ENCODE measurements around the gene PTPRR. TPM values are rescaled to one million over a fixed set of nuclear protein-coding genes. Genes with fewer than 3 reads are reported as not detected.

Gene PTPRR
- total RNA-seq, 1 experiment from 2014 or later = 0.46 TPM

DNA sequence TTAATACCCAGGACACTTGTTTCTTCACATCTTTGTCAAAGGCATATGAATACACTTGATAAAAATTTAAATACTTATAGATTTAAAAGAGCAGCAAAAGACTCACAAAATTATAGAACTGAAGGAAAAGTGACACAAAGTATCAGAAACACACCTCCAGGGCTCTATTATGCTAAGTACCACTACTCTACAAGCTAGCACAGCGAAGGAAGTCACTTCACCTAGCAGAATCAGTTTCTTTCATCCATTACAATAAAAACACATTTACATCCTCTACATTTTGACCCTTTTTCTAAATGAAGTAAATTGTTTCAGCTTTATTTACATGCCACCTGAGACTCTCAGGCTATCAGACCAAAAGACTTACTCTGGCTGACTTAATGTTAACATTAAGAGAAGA lies 256.7 kb downstream of the PTPRR start:
- DNase-seq (ENCODE audit: low spot score) (no peak), ATAC-seq (peak; percentile 66)
- CTCF ChIA-PET = interaction anchor here (1.5 kb wide), 1 partner anchor 73 kb away, joined by 8 read pairs; no protein-coding TSS in a partner anchor
- peaks cover 9% of the 10 kb centered on the region; the same call in 1 of the 2 replicates for H3K9me3 Mint-ChIP-seq
- POLR2A ChIA-PET = interaction anchor here (0.8 kb wide), 1 partner anchor 22 kb away, joined by 4 read pairs; no protein-coding TSS in a partner anchor
- no peak for TF ChIP-seq MXD4 (CRISPR knock-in tag; IDR thresholded peaks at IDR 0.05; ENCODE audit: borderline replicate concordance)
- TF ChIP-seq NR3C1 (CRISPR knock-in tag; conservative IDR thresholded peaks at IDR 0.05; ENCODE audit: low read depth) = no peak
- TF ChIP-seq MAX (CRISPR knock-in tag; IDR thresholded peaks at IDR 0.05) = no peak
- TF ChIP-seq IRF1 (CRISPR knock-in tag; IDR thresholded peaks at IDR 0.05) = no peak
- TF ChIP-seq IRF2 (CRISPR knock-in tag; IDR thresholded peaks at IDR 0.05; ENCODE audit: borderline replicate concordance, low read depth) = no peak
- TF ChIP-seq FOXK1 (CRISPR knock-in tag; IDR thresholded peaks at IDR 0.05) = no peak
- TF ChIP-seq, protein P1, sequence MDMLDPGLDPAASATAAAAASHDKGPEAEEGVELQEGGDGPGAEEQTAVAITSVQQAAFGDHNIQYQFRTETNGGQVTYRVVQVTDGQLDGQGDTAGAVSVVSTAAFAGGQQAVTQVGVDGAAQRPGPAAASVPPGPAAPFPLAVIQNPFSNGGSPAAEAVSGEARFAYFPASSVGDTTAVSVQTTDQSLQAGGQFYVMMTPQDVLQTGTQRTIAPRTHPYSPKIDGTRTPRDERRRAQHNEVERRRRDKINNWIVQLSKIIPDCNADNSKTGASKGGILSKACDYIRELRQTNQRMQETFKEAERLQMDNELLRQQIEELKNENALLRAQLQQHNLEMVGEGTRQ (CRISPR knock-in tag; IDR thresholded peaks at IDR 0.05) = no peak
- TF ChIP-seq, protein P2, sequence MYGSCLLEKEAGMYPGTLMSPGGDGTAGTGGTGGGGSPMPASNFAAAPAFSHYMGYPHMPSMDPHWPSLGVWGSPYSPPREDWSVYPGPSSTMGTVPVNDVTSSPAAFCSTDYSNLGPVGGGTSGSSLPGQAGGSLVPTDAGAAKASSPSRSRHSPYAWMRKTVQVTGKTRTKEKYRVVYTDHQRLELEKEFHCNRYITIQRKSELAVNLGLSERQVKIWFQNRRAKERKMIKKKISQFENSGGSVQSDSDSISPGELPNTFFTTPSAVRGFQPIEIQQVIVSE (CRISPR knock-in tag; IDR thresholded peaks at IDR 0.05; ENCODE audit: borderline replicate concordance) = no peak
- no peak for TF ChIP-seq CBFB (CRISPR knock-in tag; IDR thresholded peaks at IDR 0.05; ENCODE audit: low read depth)
- no peak for TF ChIP-seq ATF3 (CRISPR knock-in tag; conservative IDR thresholded peaks at IDR 0.05)
- no peak for TF ChIP-seq NFE2L1 (CRISPR knock-in tag; IDR thresholded peaks at IDR 0.05)
- TF ChIP-seq TP53 (CRISPR knock-in tag; IDR thresholded peaks at IDR 0.05) = no peak
- TF ChIP-seq ZBTB43 (CRISPR knock-in tag; IDR thresholded peaks at IDR 0.05) = no peak
- TF ChIP-seq ZNF423 (CRISPR knock-in tag; IDR thresholded peaks at IDR 0.05) = no peak
- TF ChIP-seq NFATC4 (CRISPR knock-in tag; IDR thresholded peaks at IDR 0.05) = no peak
- H3K27ac Mint-ChIP-seq = peak overlapping the region; percentile 95
- H3K4me3 Mint-ChIP-seq = peak overlapping the region; percentile 60
- 0 out of 2 replicates have a peak, but pooled peaks cover 3% of the 10 kb centered on the region for H3K36me3 Mint-ChIP-seq
- H3K27me3 Mint-ChIP-seq (ENCODE audit: low read depth) = no peaks in the 10 kb centered on the region
- H3K4me1 Mint-ChIP-seq = peaks cover 40% of the 10 kb centered on the region

DNA sequence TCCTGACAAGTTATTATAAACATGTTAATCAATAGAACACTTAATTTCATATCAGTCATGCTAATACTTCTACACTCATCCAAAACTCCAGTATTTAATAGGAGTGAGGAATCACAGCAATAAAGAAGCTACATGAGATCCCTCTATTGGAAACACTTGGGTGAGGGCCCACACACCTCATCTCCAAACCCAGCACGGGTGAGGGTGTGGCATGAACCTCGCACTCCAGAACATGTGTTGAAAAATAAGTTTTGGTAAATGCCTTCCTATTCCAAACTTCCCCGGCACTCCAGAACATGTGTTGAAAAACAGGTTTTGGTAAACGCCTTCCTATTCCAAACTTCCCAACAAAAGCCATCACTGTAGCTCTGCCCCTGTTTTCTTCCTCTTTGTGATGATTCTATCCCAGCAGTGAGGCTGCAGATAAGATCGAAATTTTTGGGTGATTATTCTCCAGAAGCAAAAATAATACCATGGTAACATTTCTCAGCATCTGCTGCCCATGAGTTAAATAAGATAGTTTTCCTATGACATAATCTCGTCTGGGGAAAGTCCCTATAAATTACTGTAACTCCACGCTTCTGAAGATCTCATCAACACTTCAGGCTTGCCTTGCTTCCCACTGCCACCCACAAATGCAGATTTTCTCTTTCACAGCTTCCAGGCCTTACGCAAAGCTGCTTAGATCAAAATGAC lies 258.9 kb downstream of the PTPRR start:
- Mint-ChIP-seq H3K36me3 (no peaks in the 10 kb centered on the region), H3K9me3 (no peaks in the 10 kb centered on the region), H3K4me1 (peaks cover 44% of the 10 kb centered on the region), H3K27me3 (ENCODE audit: low read depth) (no peaks in the 10 kb centered on the region), H3K27ac (peak overlapping the region; percentile 38), H3K4me3 (no peak overlapping the region)
- TF ChIP-seq, protein P3, sequence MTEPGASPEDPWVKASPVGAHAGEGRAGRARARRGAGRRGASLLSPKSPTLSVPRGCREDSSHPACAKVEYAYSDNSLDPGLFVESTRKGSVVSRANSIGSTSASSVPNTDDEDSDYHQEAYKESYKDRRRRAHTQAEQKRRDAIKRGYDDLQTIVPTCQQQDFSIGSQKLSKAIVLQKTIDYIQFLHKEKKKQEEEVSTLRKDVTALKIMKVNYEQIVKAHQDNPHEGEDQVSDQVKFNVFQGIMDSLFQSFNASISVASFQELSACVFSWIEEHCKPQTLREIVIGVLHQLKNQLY (CRISPR knock-in tag; IDR thresholded peaks at IDR 0.05) = no peak
- TF ChIP-seq SMAD4 (CRISPR knock-in tag; IDR thresholded peaks at IDR 0.05) (no peak), ZNF232 (CRISPR knock-in tag; IDR thresholded peaks at IDR 0.05) (no peak), RORB (CRISPR knock-in tag; IDR thresholded peaks at IDR 0.05) (no peak)
- TF ChIP-seq, protein P4, sequence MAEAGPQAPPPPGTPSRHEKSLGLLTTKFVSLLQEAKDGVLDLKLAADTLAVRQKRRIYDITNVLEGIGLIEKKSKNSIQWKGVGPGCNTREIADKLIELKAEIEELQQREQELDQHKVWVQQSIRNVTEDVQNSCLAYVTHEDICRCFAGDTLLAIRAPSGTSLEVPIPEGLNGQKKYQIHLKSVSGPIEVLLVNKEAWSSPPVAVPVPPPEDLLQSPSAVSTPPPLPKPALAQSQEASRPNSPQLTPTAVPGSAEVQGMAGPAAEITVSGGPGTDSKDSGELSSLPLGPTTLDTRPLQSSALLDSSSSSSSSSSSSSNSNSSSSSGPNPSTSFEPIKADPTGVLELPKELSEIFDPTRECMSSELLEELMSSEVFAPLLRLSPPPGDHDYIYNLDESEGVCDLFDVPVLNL (CRISPR knock-in tag; IDR thresholded peaks at IDR 0.05; ENCODE audit: borderline replicate concordance, low read depth) = no peak
- TF ChIP-seq, protein P5, sequence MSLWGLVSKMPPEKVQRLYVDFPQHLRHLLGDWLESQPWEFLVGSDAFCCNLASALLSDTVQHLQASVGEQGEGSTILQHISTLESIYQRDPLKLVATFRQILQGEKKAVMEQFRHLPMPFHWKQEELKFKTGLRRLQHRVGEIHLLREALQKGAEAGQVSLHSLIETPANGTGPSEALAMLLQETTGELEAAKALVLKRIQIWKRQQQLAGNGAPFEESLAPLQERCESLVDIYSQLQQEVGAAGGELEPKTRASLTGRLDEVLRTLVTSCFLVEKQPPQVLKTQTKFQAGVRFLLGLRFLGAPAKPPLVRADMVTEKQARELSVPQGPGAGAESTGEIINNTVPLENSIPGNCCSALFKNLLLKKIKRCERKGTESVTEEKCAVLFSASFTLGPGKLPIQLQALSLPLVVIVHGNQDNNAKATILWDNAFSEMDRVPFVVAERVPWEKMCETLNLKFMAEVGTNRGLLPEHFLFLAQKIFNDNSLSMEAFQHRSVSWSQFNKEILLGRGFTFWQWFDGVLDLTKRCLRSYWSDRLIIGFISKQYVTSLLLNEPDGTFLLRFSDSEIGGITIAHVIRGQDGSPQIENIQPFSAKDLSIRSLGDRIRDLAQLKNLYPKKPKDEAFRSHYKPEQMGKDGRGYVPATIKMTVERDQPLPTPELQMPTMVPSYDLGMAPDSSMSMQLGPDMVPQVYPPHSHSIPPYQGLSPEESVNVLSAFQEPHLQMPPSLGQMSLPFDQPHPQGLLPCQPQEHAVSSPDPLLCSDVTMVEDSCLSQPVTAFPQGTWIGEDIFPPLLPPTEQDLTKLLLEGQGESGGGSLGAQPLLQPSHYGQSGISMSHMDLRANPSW (CRISPR knock-in tag; conservative IDR thresholded peaks at IDR 0.05; ENCODE audit: low read depth) = no peak
- CTCF ChIA-PET = no interaction called here
- no peak for ATAC-seq
- DNase-seq (ENCODE audit: low spot score) = no peak
- POLR2A ChIA-PET = interaction anchor here (0.6 kb wide), 1 partner anchor 138 kb away, joined by 3 read pairs; no protein-coding TSS in a partner anchor

All from WTC11 (cell line).